ENCODE data around the gene ATE1. TPM values are rescaled to one million over a fixed set of nuclear protein-coding genes. Genes with fewer than 3 reads are reported as not detected.
"Not testable (repeated sequence)": the region's sequence is repeated elsewhere in the genome, so short reads cannot be mapped to it uniquely, and the experiment has no call there.

Gene ATE1
- total RNA-seq, 1 donor from 2014 or later, result 73.3 TPM

- DNase-seq, result not testable (repeated sequence)
Measured at GRCh38 chr10:121929585-121930267, 1.9 kb upstream of the ATE1 start.

- DNase-seq, result no peak
Measured at GRCh38 chr10:121928528-121928884, 675 bp upstream of the ATE1 start.

- peak; percentile 43 for DNase-seq
Measured at GRCh38 chr10:121927318-121927840, 452 bp downstream of the ATE1 start.

DNA sequence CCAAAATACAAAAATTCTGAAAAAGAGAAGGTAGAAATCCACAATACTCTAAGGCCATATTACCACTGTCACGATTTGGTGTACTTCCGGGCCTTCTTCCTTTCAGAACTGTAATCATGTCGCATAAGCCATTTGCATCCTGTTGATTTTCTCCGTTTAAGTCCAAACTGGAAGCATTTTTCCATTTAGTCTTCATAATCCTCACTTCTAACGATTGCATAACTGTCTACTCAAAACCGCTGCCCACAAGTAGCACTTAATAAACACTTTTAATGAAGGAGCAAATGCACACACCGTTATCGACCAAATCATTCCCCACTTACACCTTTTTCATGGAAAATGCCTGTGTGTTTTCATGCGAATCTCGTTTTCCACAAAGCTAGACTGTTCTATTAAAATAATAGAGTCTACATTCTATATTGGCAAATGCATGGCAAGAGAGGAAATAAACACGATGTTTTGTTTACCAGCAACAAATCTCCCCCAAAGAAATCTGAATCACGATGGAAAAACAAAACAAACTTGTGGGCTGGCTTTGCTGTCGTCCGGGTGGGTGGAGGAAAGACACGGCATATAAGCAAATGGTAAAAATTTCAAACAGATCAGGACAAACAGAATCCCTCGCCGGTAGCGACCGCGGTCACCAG, 1.0 kb downstream of the ATE1 start:
- DNase-seq, result no peak

GRCh38 chr10:121926157-121926556, 1.7 kb downstream of the ATE1 start:
- DNase-seq, result no peak

GRCh38 chr10:121921238-121921931, 6.4 kb downstream of the ATE1 start:
- no peak for DNase-seq

- no peak for DNase-seq
Measured at GRCh38 chr10:121919666-121920065, 8.2 kb downstream of the ATE1 start.

- DNase-seq, result not testable (repeated sequence)
Measured at GRCh38 chr10:121918800-121919199, 9.0 kb downstream of the ATE1 start.

DNA sequence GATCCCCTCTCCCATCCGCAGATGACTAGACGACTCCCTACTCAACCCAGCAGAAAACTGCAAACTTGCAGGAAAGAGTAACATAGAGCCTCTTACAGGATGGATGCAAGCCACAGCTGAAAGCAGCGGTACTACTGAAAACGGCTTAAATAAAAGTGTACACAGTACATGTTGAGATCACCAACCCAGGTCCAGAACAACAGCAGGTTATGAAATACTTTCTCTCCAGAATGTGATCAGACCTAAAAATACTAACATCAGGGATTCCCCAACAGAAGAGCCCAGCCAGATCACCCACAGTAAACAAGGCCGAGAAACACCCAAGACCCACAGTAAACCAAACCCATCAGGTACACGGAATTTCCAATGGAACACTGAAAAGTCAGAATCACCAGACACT, 13.2 kb downstream of the ATE1 start:
- no peak for DNase-seq

- DNase-seq, result no peak
Measured at GRCh38 chr10:121911421-121911697, 16.5 kb downstream of the ATE1 start.

DNA sequence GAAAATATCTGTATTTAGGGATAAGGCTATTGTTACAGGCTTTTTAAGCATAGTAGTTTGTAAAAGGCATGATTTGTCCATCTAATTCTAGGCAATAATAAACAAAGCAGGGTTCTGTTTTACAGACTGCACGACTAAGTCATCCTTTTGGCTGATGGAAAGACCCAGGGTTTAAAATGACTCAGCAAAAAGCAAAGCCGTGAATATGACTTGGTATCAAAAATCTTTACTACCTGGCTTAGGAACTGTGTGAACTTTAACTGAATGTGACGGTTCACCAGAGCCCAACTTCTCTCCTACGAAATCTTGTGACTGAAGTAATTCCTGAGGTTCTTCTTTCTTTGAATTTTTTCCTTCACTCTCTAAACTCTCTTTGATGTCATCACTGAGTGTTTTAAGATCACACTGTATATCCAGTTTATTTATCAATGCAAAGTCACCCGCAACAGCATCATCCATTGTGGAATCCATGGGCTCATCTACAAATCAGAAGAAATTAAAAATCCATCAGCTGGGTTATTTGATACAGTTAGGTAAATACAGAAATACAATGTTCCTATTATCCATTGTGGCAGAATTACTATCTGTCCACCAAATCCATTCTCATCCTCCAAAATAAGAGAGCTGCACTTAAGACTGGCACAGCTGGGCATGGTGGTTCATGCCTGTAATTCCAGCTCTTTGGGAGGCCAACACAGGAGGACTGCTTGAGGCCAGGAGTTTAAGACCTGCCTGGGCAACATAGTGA, 17.0 kb downstream of the ATE1 start:
- DNase-seq, result no peak

- DNase-seq, result no peak
Measured at GRCh38 chr10:121904888-121905287, 22.9 kb downstream of the ATE1 start.

- no peak for DNase-seq
Measured at GRCh38 chr10:121900443-121901174, 27.2 kb downstream of the ATE1 start.

DNA sequence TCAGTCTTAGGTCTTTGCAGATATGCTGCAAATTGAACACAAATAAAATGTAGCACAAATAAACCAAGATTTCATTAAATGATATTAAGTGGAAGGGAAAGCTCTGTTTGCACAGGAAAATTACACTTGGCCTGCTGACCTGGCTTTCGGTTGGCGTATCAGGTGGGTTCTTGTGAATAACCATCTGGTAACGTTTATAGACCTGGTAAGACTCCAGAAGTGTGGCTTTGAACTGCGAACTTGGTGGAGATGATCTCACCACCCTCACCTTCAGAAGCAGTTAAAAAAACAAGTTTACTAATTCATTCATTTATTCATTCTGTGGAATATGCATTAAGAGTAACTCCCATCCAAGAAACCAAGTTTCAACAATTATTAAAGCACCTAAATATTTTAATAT, 28.1 kb downstream of the ATE1 start:
- no peak for DNase-seq

DNA sequence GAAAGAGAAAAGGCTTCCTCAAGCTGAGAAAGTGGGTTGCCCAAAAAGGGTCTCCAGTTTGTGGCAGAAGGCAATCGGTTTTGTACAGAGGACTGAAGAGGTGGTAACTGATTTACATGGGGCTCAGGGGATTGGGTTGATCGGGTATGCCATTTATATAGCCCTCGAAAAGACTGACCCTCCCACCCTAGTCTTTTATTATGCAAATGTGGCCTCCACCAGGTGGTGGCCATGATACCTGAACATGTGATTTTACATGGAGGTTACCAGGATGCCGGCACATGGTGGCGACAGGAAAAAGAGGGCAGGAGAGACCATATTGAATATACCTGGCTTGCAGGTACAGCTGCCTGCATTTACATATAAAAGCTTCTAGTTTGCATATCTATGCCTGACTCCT, 36.7 kb downstream of the ATE1 start:
- DNase-seq, result no peak

GRCh38 chr10:121889212-121889611, 38.6 kb downstream of the ATE1 start:
- no peak for DNase-seq

GRCh38 chr10:121886997-121887622, 40.7 kb downstream of the ATE1 start:
- peak; percentile 22 for DNase-seq

- no peak for DNase-seq
Measured at GRCh38 chr10:121886181-121886580, 41.6 kb downstream of the ATE1 start.

DNA sequence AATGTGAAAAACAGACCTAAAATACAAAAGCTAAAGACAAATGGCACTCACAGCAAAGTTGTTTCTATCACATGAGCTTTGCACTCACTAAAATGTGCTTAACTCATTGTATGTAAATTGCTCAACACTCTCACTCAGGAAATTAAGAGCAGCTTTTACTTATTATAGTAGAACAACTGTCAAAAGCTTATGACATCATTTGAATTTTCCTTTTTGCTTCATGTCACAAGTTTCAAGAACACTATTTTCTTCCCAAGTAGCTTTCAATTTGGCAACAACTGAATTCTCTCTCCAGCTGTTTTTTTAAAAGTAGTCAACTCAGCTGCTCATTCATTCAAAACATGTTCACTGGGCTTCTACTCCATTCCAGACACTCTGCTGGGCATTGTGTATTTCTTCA, 46.9 kb downstream of the ATE1 start:
- no peak for DNase-seq

- DNase-seq, result no peak
Measured at GRCh38 chr10:121879476-121879875, 48.4 kb downstream of the ATE1 start.

GRCh38 chr10:121873236-121873635, 54.6 kb downstream of the ATE1 start:
- DNase-seq, result no peak

GRCh38 chr10:121870413-121870812, 57.4 kb downstream of the ATE1 start:
- DNase-seq, result no peak

Measured in occipital lobe (tissue), 2 donors.